ENCODE data around the gene C20orf173. TPM values are rescaled to one million over a fixed set of nuclear protein-coding genes. Genes with fewer than 3 reads are reported as not detected.

The C20orf173 gene
- total and polyA plus RNA-seq, 2 of the 13 experiments (the other 11 are each of a cell fraction or from before 2014, with no cell fraction given): not detected

- intact Hi-C loops (cut with micrococcal nuclease; ENCODE audit: unreplicated experiment) (no loop called here), in situ Hi-C loops (cut with HindIII; ENCODE audit: extremely low pct_ligation_motif_present, low pct_unique_long_range_greater_than_20kb) (no loop called here)
- Histone ChIP-seq H3K27me3 (ENCODE audit: control insufficient read depth in 1 of 2, insufficient read depth in 2 of 2, low read length in 2 of 2) (no peaks in the 10 kb centered on the region), H4K20me1 (ENCODE audit: insufficient read depth, low read length) (no peaks in the 10 kb centered on the region), H3K36me3 (replicated peaks in 1 of 2; ENCODE audit: control insufficient read depth in 1 of 2, insufficient read depth in 2 of 2, low read length in 2 of 2) (peaks cover 67 to 90% of the 10 kb centered on the region in 2 experiments), H3K4me2 (ENCODE audit: low read depth, low read length) (no peak overlapping the region), H3K27ac (ENCODE audit: extremely low read length, insufficient read depth, low read length) (no peak overlapping the region), H3K79me2 (ENCODE audit: insufficient read depth, low read length) (no peaks in the 10 kb centered on the region), H3K9me3 (ENCODE audit: low read length) (no peaks in the 10 kb centered on the region), H3K9ac (ENCODE audit: insufficient read depth, low read depth, low read length) (no peak overlapping the region), H3K4me1 (ENCODE audit: insufficient read depth, low read length) (no peaks in the 10 kb centered on the region), H2AFZ (ENCODE audit: low read length) (no peak overlapping the region), H3K4me3 (replicated peaks in 1 of 3; ENCODE audit: insufficient read depth in 1 of 3, low read depth in 2 of 3, low read length in 3 of 3) (no peak overlapping the region)
- WGBS (ENCODE audit: low lambda C conversion rate): 97% methylated on average over 5 of the region's 5 CpGs
- no TSS peak for BruUV-seq (replicated peaks)
- ChIA-PET CTCF (ENCODE audit: low intra/inter-chr PET ratio, low total read pairs) (no interaction called here), POLR2A (no interaction called here)
- no peak for ATAC-seq
- FAIRE-seq: no peak
- no peak for TF ChIP-seq CERS6 (CRISPR knock-in tag; IDR thresholded peaks at IDR 0.05)
- no peak for TF ChIP-seq RFXAP (CRISPR knock-in tag; IDR thresholded peaks at IDR 0.05; ENCODE audit: borderline replicate concordance)
- DNase-seq (ENCODE audit: low spot score): no peak
These were observed 37.6 kb downstream of the C20orf173 start for GRCh38 chr20:35491823-35492222.

GRCh38 chr20:35490736-35491181, 38.7 kb downstream of the C20orf173 start:
- no peak for DNase-seq (ENCODE audit: low spot score)
- Histone ChIP-seq H3K4me2 (ENCODE audit: low read depth, low read length) (no peak overlapping the region), H3K9ac (ENCODE audit: insufficient read depth, low read depth, low read length) (no peak overlapping the region), H2AFZ (ENCODE audit: low read length) (no peak overlapping the region), H3K79me2 (ENCODE audit: insufficient read depth, low read length) (no peaks in the 10 kb centered on the region), H3K9me3 (ENCODE audit: low read length) (no peaks in the 10 kb centered on the region), H3K36me3 (replicated peaks in 1 of 2; ENCODE audit: control insufficient read depth in 1 of 2, insufficient read depth in 2 of 2, low read length in 2 of 2) (peaks cover 63 to 90% of the 10 kb centered on the region in 2 experiments), H3K4me3 (replicated peaks in 1 of 3; ENCODE audit: insufficient read depth in 1 of 3, low read depth in 2 of 3, low read length in 3 of 3) (no peak overlapping the region), H3K27me3 (ENCODE audit: control insufficient read depth in 1 of 2, insufficient read depth in 2 of 2, low read length in 2 of 2) (no peaks in the 10 kb centered on the region), H3K4me1 (ENCODE audit: insufficient read depth, low read length) (no peaks in the 10 kb centered on the region), H3K27ac (ENCODE audit: extremely low read length, insufficient read depth, low read length) (no peak overlapping the region), H4K20me1 (ENCODE audit: insufficient read depth, low read length) (no peaks in the 10 kb centered on the region)
- intact Hi-C loops (cut with micrococcal nuclease; ENCODE audit: unreplicated experiment): no loop called here
- no peak for ATAC-seq
- whole genome bisulfite sequencing (ENCODE audit: low lambda C conversion rate): 100% methylated on average over 6 of the region's 6 CpGs
- FAIRE-seq: no peak
- in situ Hi-C loops (cut with HindIII; ENCODE audit: extremely low pct_ligation_motif_present, low pct_unique_long_range_greater_than_20kb): no loop called here
- ChIA-PET CTCF (ENCODE audit: low intra/inter-chr PET ratio, low total read pairs) (no interaction called here), POLR2A (interaction anchor here (0.6 to 1.1 kb wide), 2 partner anchors 22 to 535 kb away, joined by 3 read pairs; partner anchors contain the start of genes GSS and MYH7B)
- BruUV-seq (replicated peaks): no TSS peak
- TF ChIP-seq TBX2 (CRISPR knock-in tag; IDR thresholded peaks at IDR 0.05; ENCODE audit: borderline replicate concordance) (peak; percentile 27; the same call in 1 of the 2 replicates), ZNF547 (CRISPR knock-in tag; IDR thresholded peaks at IDR 0.05) (no peak), ZNF788 (CRISPR knock-in tag; IDR thresholded peaks at IDR 0.05; ENCODE audit: borderline replicate concordance) (0 out of 2 replicates have a peak, but pooled peaks have one; percentile 29)
